Activated CD8-positive, alpha-beta memory T cell treated with anti-CD3 and anti-CD28 coated beads for 48 hours (primary cell): Measurements from ENCODE around the gene ZBTB25.
A peak's percentile ranks its signal among the peaks of the same experiment; 100 is the strongest.
"Not testable (repeated sequence)": the region's sequence is repeated elsewhere in the genome, so short reads cannot be mapped to it uniquely, and the experiment has no call there.

Experiments
- DNase-seq, 3 experiments: peaks; one replicate each; pipeline ENCODE4 v3.0.0-alpha.2; 2020; ENCODE audit warnings: low read depth in 2 of 3, low spot score in 2 of 3

The ZBTB25 gene

GRCh38 chr14:64503434-64504309 lies at the start of gene ZBTB25:
ZBTB25 (minus strand) TSS chr14:64503838; CDS start chr14:64490533, 13,305 bp downstream.
- peak; percentile 87 to 90 (median 88) for DNase-seq

GRCh38 chr14:64550621-64551333 lies 47.1 kb upstream of the ZBTB25 start:
- DNase-seq, result no peak

- peak in 1 of 3 experiments; percentile 25 for DNase-seq
These were observed 46.4 kb upstream of the ZBTB25 start, which contains the start of gene PPP1R36 for GRCh38 chr14:64549791-64550620. PPP1R36 (plus strand) TSS chr14:64549961; CDS start chr14:64549998, 37 bp downstream.

GRCh38 chr14:64549016-64549415 lies 45.4 kb upstream of the ZBTB25 start:
- DNase-seq, result no peak

GRCh38 chr14:64544607-64545312 lies 41.1 kb upstream of the ZBTB25 start:
- DNase-seq, result no peak

- DNase-seq, result no peak
These were observed 39.2 kb upstream of the ZBTB25 start for GRCh38 chr14:64542836-64543201.

GRCh38 chr14:64541972-64542835 lies 38.6 kb upstream of the ZBTB25 start:
- no peak for DNase-seq

GRCh38 chr14:64541261-64541971 lies 37.8 kb upstream of the ZBTB25 start:
- DNase-seq, result no peak

GRCh38 chr14:64540208-64541202 lies 36.9 kb upstream of the ZBTB25 start, which contains the start of gene HSPA2:
HSPA2 (plus strand) TSS chr14:64540741; CDS start chr14:64540850, 109 bp downstream.
- DNase-seq, result peak; percentile 82 to 91 (median 84)

- no peak for DNase-seq
These were observed 33.0 kb upstream of the ZBTB25 start for GRCh38 chr14:64536488-64537245.

- DNase-seq, result no peak
These were observed 27.9 kb upstream of the ZBTB25 start for GRCh38 chr14:64531567-64531966.

- DNase-seq, result no peak
These were observed 21.7 kb upstream of the ZBTB25 start for GRCh38 chr14:64525354-64525753.

- DNase-seq, result no peak
These were observed 19.1 kb upstream of the ZBTB25 start for GRCh38 chr14:64522591-64523355.

- DNase-seq, result no peak
These were observed 17.1 kb upstream of the ZBTB25 start for GRCh38 chr14:64520699-64521098.

- no peak for DNase-seq
These were observed 14.6 kb upstream of the ZBTB25 start for GRCh38 chr14:64518229-64518628.

GRCh38 chr14:64517667-64518066 lies 14.0 kb upstream of the ZBTB25 start:
- not testable (repeated sequence) for DNase-seq
